Upper lobe of left lung (tissue), 6 donors: ENCODE measurements around the gene SULT1B1. TPM values are rescaled to one million over a fixed set of nuclear protein-coding genes. Genes with fewer than 3 reads are reported as not detected.

ENCODE experiments used
- ATAC-seq, 2 donors: fragments of 200-7000 bp; cut with Tn5 transposase; one replicate each; pipeline ENCODE4 v1.9.1; 2022; ENCODE audit warnings: mild to moderate bottlenecking in 2 of 2, moderate library complexity in 2 of 2; ENCODE audit not compliant: low FRiP score in 2 of 2
- DNase-seq, 2 donors: peaks; one replicate each; pipeline ENCODE4 v3.0.0-alpha.2; 2019 to 2020
- H3K27ac ChIP-seq, 4 donors: fragments of 200-600 bp; sonication (generic); one replicate each; pipeline ENCODE4 v1.5.1; 2016 to 2019
- H3K27me3 ChIP-seq, 4 donors: fragments of 200-600 bp; sonication (generic); one replicate each; pipeline ENCODE4 v1.5.1; 2017 to 2019
- H3K36me3 ChIP-seq, 4 donors: fragments of 200-600 bp; sonication (generic); one replicate each; pipeline ENCODE4 v1.5.1; 2016 to 2019
- H3K4me1 ChIP-seq, 4 donors: fragments of 200-600 bp; sonication (generic); one replicate each; pipeline ENCODE4 v1.5.1; 2018 to 2019
- H3K4me3 ChIP-seq, 4 donors: fragments of 200-600 bp; sonication (generic); one replicate each; pipeline ENCODE4 v1.5.1; 2017 to 2019; ENCODE audit warnings: mild to moderate bottlenecking in 2 of 4, moderate library complexity in 1 of 4
- H3K9me3 ChIP-seq, 4 donors: fragments of 200-600 bp; sonication (generic); one replicate each; pipeline ENCODE4 v1.5.1; 2018 to 2019
- CTCF ChIP-seq, 6 experiments: fragments of 450-650 bp in 4 of 6; fragments of 200-600 bp in 2 of 6; sonication (generic) in 2 of 6; IDR thresholded peaks; one replicate each; pipeline ENCODE4 v1.5.1; 2016 to 2019; ENCODE audit warnings: antibody characterized with exemption in 6 of 6
- EP300 ChIP-seq, 4 donors: sonication (generic); formaldehyde crosslinking; IDR thresholded peaks; one replicate each; pipeline ENCODE4 v1.5.1; 2017; ENCODE audit warnings: antibody characterized with exemption in 4 of 4, control low read depth in 2 of 4
- POLR2A ChIP-seq, 4 donors: fragments of 450-650 bp; IDR thresholded peaks; one replicate each; pipeline ENCODE4 v1.5.1; 2016 to 2017; ENCODE audit warnings: antibody characterized with exemption in 4 of 4, mild to moderate bottlenecking in 2 of 4
- POLR2AphosphoS5 ChIP-seq, 2 donors: sonication (generic); formaldehyde crosslinking; IDR thresholded peaks; one replicate each; pipeline ENCODE4 v1.5.1; 2017; ENCODE audit warnings: antibody characterized with exemption in 2 of 2
- WGBS, 2 donors: methylation state at CpG; one replicate each; pipeline ENCODE4 v1.1.5; 2017 to 2018; 5-methylcytosine and 5-hydroxymethylcytosine counted together
- total RNA-seq, 6 donors: library from RNA; depleted of rRNA in 4 of 6; stranded (reverse); fragments of >200 nt in 4 of 6; gene quantifications; one replicate each; pipeline versions ENCODE4 v1.1.0 to v1.2.1, GENCODE V29; 2016 to 2021
- donor health status: DM: no; HTN: no; CAD: no; lungs with moderate emphysema.
- donor health status: DM: no; HTN: yes; CAD: no; lungs with severe emphysema.

The SULT1B1 gene
- total RNA-seq, 6 donors from 2014 or later, result 2.1 to 12.9 (median 4.9) TPM

- ATAC-seq (peak in 1 of 2 donors; percentile 49), DNase-seq (peak in 1 of 2 donors; percentile 68)
- H3K4me1 ChIP-seq, result no peaks in the 10 kb centered on the region
- no peaks in the 10 kb centered on the region for H3K9me3 ChIP-seq
- no peak overlapping the region for H3K4me3 ChIP-seq
- TF ChIP-seq EP300 (IDR thresholded peaks at IDR 0.05), result no peak
- no peaks in the 10 kb centered on the region for H3K27me3 ChIP-seq
- H3K36me3 ChIP-seq, result no peaks in the 10 kb centered on the region
- 99 to 100% methylated on average over 7 to 11 of the region's 11 CpGs for WGBS, 2 donors
- no peak overlapping the region for H3K27ac ChIP-seq
Measured at GRCh38 chr4:69744157-69744478, 16.3 kb downstream of the SULT1B1 start.

- Histone ChIP-seq H3K27ac (no peak overlapping the region), H3K9me3 (no peaks in the 10 kb centered on the region), H3K4me3 (no peak overlapping the region), H3K36me3 (no peaks in the 10 kb centered on the region), H3K4me1 (no peaks in the 10 kb centered on the region), H3K27me3 (no peaks in the 10 kb centered on the region)
- 70 to 85% methylated on average over 5 to 9 of the region's 13 CpGs for WGBS, 2 donors
- peak in 1 of 2 donors; percentile 17 for DNase-seq
- no peak for TF ChIP-seq EP300 (IDR thresholded peaks at IDR 0.05)
- TF ChIP-seq POLR2AphosphoS5 (IDR thresholded peaks at IDR 0.05), result no peak
- TF ChIP-seq CTCF (IDR thresholded peaks at IDR 0.05), result no peak
- no peak for TF ChIP-seq POLR2A (IDR thresholded peaks at IDR 0.05)
- peak; percentile 21 to 54 for ATAC-seq
Measured at GRCh38 chr4:69743476-69744156, 16.8 kb downstream of the SULT1B1 start.

GRCh38 chr4:69742596-69742995 is 17.8 kb downstream of the SULT1B1 start:
- DNase-seq (peak in 1 of 2 donors; percentile 53), ATAC-seq (no peak)
- TF ChIP-seq EP300 (IDR thresholded peaks at IDR 0.05) (no peak), POLR2AphosphoS5 (IDR thresholded peaks at IDR 0.05) (no peak), POLR2A (IDR thresholded peaks at IDR 0.05) (no peak), CTCF (IDR thresholded peaks at IDR 0.05) (no peak)
- H3K27me3 ChIP-seq, result no peaks in the 10 kb centered on the region
- H3K9me3 ChIP-seq, result no peaks in the 10 kb centered on the region
- peak overlapping the region in 1 of 4 donors; percentile 66 for H3K27ac ChIP-seq
- no peaks in the 10 kb centered on the region for H3K36me3 ChIP-seq
- H3K4me3 ChIP-seq, result no peak overlapping the region
- WGBS, 2 donors, result 95 to 100% methylated on average over 2 to 7 of the region's 9 CpGs
- H3K4me1 ChIP-seq, result no peaks in the 10 kb centered on the region

- TF ChIP-seq POLR2A (IDR thresholded peaks at IDR 0.05), result no peak
- no peak for TF ChIP-seq EP300 (IDR thresholded peaks at IDR 0.05)
- TF ChIP-seq POLR2AphosphoS5 (IDR thresholded peaks at IDR 0.05), result no peak
- TF ChIP-seq CTCF (IDR thresholded peaks at IDR 0.05), result no peak
- ATAC-seq (no peak), DNase-seq (no peak)
- Histone ChIP-seq H3K9me3 (no peaks in the 10 kb centered on the region), H3K36me3 (no peaks in the 10 kb centered on the region), H3K27ac (no peak overlapping the region), H3K4me1 (no peaks in the 10 kb centered on the region), H3K27me3 (no peaks in the 10 kb centered on the region), H3K4me3 (no peak overlapping the region)
- WGBS, 2 donors, result 58 to 75% methylated on average over 1 of the region's 1 CpG
Measured at GRCh38 chr4:69738872-69739271, 21.5 kb downstream of the SULT1B1 start.

GRCh38 chr4:69735119-69735518 is 25.3 kb downstream of the SULT1B1 start:
- no peak for ATAC-seq
- Histone ChIP-seq H3K27ac (no peak overlapping the region), H3K36me3 (no peaks in the 10 kb centered on the region), H3K9me3 (no peaks in the 10 kb centered on the region), H3K4me3 (no peak overlapping the region), H3K4me1 (no peaks in the 10 kb centered on the region), H3K27me3 (no peaks in the 10 kb centered on the region)
- 90 to 98% methylated on average over 4 of the region's 4 CpGs for WGBS, 2 donors
- no peak for TF ChIP-seq POLR2AphosphoS5 (IDR thresholded peaks at IDR 0.05)
- TF ChIP-seq POLR2A (IDR thresholded peaks at IDR 0.05), result no peak
- TF ChIP-seq CTCF (IDR thresholded peaks at IDR 0.05), result no peak
- TF ChIP-seq EP300 (IDR thresholded peaks at IDR 0.05), result no peak
- DNase-seq, result no peak
